ENCODE data around the gene COL10A1. TPM values are rescaled to one million over a fixed set of nuclear protein-coding genes. Genes with fewer than 3 reads are reported as not detected.

Gene COL10A1
- total RNA-seq, 2 experiments from 2014 or later = not detected

Other genes with a start within 250 kb of the COL10A1 start
- under 1 TPM; 0.03 to 0.06 TPM for gene FRK, start 65.2 kb downstream of the COL10A1 start, total RNA-seq
- gene NT5DC1, start 25.3 kb downstream of the COL10A1 start, total RNA-seq = 10 to 100 TPM; 31.5 to 36.3 TPM
- gene TSPYL4, start 127.9 kb upstream of the COL10A1 start, total RNA-seq = 10 to 100 TPM; 19.2 to 19.4 TPM
- 10 to 100 TPM; 59.9 to 66.8 TPM for gene TSPYL1, start 153.8 kb upstream of the COL10A1 start, total RNA-seq
- 1 to 10 TPM; 3.9 to 4.1 TPM for gene DSE, start 244.8 kb upstream of the COL10A1 start, total RNA-seq